Neutrophil (primary cell): ENCODE data around the gene GIMAP8.
A peak's percentile ranks its signal among the peaks of the same experiment; 100 is the strongest.
"Not testable (repeated sequence)": the region's sequence is repeated elsewhere in the genome, so short reads cannot be mapped to it uniquely, and the experiment has no call there.

Source experiments
- H3K27ac ChIP-seq: fragments of 200-600 bp; sonication (generic); 2 replicates; pipeline ENCODE4 v1.5.1; 2016; ENCODE audit warnings: mild to moderate bottlenecking, moderate library complexity
- H3K27me3 ChIP-seq: fragments of 200-600 bp; sonication (generic); 2 replicates; pipeline ENCODE4 v1.6.0; 2016; ENCODE audit warnings: mild to moderate bottlenecking
- H3K36me3 ChIP-seq: fragments of 200-600 bp; sonication (generic); 2 replicates; pipeline ENCODE4 v1.5.1; 2017
- H3K4me1 ChIP-seq, 2 experiments: fragments of 200-600 bp in 1 of 2; sonication (generic) in 1 of 2; 1 replicate in 1 of 2; 2 replicates in 1 of 2; pipeline versions ENCODE4 v1.5.1 to v1.6.1; 2013 to 2016; ENCODE audit warnings: low read depth in 1 of 2, low read length in 1 of 2, mild to moderate bottlenecking in 1 of 2, moderate library complexity in 1 of 2; ENCODE audit not compliant: control insufficient read depth in 1 of 2, insufficient read depth in 1 of 2
- H3K4me3 ChIP-seq, 2 experiments: fragments of 200-600 bp in 1 of 2; sonication (generic) in 1 of 2; 1 replicate in 1 of 2; 2 replicates in 1 of 2; pipeline ENCODE4 v1.5.1; 2013 to 2016; ENCODE audit warnings: low read depth in 1 of 2, low read length in 1 of 2, mild to moderate bottlenecking in 1 of 2, moderate library complexity in 1 of 2
- H3K9me3 ChIP-seq: fragments of 200-600 bp; sonication (generic); 2 replicates; pipeline ENCODE4 v1.5.1; 2016
- TF ChIP-seq, protein P1 (sequence below): fragments of 200-600 bp; sonication (generic); IDR thresholded peaks from 2 replicates; pipeline ENCODE4 v1.5.1; 2016; ENCODE audit warnings: antibody characterized with exemption

Gene GIMAP8

DNA sequence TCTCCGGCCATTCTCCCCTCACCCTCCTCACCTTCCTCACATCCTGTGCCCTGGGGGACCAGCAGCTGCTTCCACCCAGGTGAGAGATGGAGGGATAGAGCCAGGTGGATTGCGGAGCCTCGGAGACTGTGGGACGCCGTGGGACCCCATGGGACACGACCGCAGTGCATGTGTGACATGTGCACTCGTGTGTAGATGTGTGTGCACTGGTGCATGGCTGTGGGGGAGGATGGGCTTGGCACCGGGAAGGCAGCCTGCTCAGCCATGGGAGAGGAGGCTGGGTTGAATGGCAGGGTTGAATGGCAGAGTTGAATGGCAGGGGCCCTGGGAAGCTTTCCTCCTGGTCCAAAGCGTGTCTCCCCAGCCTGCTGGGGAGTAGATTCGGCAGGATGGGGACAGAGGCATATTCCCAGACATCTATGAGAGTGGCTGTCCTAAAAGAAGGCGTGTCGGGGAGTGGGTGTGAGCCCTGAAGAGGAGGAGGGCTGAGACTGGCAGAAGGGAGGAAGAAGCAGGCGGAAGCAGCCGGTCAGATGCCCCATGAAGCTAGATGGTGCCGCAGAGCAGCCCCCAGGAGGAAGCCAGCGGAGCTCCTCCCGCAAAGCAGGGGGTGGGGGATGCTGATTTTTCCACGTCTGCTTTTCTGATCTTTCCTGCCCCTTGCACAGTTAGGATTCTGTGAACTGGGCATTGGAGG is 815 bp downstream of the GIMAP8 start:
- H3K4me3 ChIP-seq, result peak overlapping the region; percentile 57 to 59

DNA sequence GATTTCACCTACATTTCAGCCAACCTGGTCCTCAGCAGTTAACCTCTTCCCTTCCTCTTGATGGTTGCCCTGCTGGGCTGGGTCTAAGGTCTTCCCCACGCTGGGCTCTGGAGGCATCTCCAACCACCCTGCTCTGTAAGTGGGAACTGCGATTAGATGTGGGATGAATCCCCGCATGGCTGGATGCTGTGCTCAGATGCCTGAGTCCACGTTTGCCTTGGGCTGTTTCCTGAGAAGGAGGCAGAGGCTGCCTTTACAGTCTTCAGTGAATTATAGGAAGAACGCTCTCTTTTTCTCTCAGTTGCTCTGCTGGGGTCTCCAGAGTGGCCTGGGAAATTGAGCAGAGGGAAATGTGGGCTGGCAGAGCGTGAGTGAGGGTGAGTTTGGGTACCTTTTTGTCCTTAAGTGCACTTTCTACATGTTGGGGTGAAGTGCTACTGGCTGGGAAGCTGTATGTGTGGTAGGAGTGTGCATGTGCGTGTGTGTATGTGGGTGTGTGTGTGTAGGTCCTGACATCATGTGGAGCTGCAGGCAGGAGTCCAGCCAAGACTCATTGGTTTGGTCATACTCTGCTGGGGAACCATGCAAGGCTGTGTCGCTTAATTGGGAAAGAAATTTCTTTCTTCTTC is 1.5 kb downstream of the GIMAP8 start:
- Histone ChIP-seq H3K36me3 (no peaks in the 10 kb centered on the region), H3K27me3 (no peaks in the 10 kb centered on the region), H3K4me3 (peak overlapping the region; percentile 57 to 59), H3K4me1 (peaks cover 40 to 45% of the 10 kb centered on the region in 2 experiments), H3K9me3 (no peaks in the 10 kb centered on the region), H3K27ac (peak overlapping the region; percentile 84)
- TF ChIP-seq, protein P1, sequence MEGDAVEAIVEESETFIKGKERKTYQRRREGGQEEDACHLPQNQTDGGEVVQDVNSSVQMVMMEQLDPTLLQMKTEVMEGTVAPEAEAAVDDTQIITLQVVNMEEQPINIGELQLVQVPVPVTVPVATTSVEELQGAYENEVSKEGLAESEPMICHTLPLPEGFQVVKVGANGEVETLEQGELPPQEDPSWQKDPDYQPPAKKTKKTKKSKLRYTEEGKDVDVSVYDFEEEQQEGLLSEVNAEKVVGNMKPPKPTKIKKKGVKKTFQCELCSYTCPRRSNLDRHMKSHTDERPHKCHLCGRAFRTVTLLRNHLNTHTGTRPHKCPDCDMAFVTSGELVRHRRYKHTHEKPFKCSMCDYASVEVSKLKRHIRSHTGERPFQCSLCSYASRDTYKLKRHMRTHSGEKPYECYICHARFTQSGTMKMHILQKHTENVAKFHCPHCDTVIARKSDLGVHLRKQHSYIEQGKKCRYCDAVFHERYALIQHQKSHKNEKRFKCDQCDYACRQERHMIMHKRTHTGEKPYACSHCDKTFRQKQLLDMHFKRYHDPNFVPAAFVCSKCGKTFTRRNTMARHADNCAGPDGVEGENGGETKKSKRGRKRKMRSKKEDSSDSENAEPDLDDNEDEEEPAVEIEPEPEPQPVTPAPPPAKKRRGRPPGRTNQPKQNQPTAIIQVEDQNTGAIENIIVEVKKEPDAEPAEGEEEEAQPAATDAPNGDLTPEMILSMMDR, result no peak

More for the DNA sequence above, 815 bp downstream of the GIMAP8 start:
- no peaks in the 10 kb centered on the region for H3K9me3 ChIP-seq
- peaks cover 40 to 45% of the 10 kb centered on the region in 2 experiments for H3K4me1 ChIP-seq
- H3K27me3 ChIP-seq, result no peaks in the 10 kb centered on the region
- H3K27ac ChIP-seq, result peak overlapping the region; percentile 84
- TF ChIP-seq, protein P1, result no peak
- no peaks in the 10 kb centered on the region for H3K36me3 ChIP-seq

DNA sequence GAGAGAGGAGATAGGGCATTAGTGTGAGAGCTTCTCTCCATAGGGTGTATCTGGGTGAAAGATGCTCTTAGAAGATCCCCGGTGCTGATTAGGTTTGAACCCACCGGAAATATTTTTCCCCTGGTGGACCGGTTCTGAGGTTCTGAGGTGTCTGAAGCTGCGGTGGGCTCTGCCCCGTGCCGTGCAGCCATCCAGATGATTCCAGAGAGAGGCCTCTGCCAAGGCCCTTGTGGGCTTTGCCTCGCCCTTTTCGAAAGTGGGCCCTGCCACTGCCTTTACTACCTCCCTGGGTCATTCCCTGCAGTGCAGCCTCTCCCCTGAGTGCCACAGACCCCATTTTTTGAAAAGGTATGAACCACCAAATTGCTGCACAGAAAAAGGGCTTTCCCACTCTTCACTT is 2.8 kb downstream of the GIMAP8 start:
- Histone ChIP-seq H3K4me1 (peaks cover 40 to 45% of the 10 kb centered on the region in 2 experiments), H3K27ac (no peak overlapping the region), H3K9me3 (no peaks in the 10 kb centered on the region), H3K4me3 (no peak overlapping the region), H3K36me3 (no peaks in the 10 kb centered on the region), H3K27me3 (no peaks in the 10 kb centered on the region)
- TF ChIP-seq, protein P1, result no peak

DNA sequence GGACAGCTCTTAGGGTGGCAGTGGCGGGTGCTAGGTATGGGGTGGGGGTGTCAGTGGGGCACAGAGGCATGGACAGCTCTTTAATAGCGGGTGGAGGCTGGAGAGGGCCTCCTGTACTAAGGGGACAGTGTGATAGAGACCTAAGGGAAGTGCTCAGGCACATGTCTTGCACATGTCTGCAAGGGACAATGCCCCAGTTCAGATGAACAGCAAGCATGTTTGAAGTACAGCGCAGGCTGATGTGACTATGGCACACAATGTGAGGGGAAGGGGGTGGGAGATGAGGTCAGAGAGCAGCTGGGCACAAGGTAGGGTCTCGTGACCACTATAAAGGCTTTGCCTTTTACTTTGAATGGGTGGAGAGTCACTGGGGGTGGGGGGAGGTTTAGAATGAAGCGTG is 3.5 kb downstream of the GIMAP8 start:
- Histone ChIP-seq H3K4me1 (peaks cover 35 to 39% of the 10 kb centered on the region in 2 experiments), H3K27ac (no peak overlapping the region), H3K4me3 (no peak overlapping the region), H3K27me3 (no peaks in the 10 kb centered on the region), H3K36me3 (no peaks in the 10 kb centered on the region), H3K9me3 (no peaks in the 10 kb centered on the region)
- TF ChIP-seq, protein P1, result no peak

DNA sequence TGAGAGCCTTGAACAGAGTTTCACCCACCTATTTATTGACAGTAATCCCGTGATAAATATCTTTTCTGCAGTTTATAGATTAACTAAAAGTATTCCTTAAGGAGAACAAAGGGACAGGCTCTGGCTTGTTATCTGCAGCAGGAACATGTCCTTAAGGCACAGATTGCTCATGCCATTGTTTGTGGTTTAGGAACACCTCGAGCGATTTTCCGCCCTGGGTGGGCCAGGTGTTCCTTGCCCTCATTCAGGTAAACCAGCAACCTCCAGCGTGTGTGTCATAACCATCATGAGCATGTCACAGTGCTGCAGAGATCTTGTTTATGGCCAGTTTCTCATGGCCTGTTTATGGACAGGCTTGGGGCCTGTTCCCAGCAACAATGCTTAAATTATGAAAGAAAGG is 6.6 kb downstream of the GIMAP8 start:
- not testable (repeated sequence) for H3K4me3 ChIP-seq, H3K9me3 ChIP-seq, H3K27me3 ChIP-seq, H3K36me3 ChIP-seq, H3K4me1 ChIP-seq, H3K27ac ChIP-seq

DNA sequence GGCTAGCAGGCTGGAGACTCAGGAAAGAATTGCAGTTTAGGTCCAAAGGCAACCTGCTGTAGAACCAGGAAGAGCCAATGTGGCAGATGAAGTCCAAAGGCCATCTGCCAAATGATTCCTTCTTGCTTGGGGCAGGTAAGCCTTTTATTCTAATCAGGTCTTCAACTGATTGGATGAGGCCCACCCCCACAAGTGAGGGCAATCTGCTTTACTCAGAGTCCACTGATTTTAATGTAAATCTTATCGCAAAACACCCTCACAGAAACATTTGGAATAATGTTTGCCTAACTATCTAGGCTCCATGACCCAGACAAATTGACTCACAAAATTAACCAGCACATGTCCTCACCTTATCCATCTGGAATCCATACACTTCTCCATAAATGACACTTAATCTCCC is 7.8 kb downstream of the GIMAP8 start:
- TF ChIP-seq, protein P1, result no peak
- H3K27ac ChIP-seq, result no peak overlapping the region
- no peaks in the 10 kb centered on the region for H3K4me1 ChIP-seq
- peaks cover 11% of the 10 kb centered on the region for H3K9me3 ChIP-seq
- no peaks in the 10 kb centered on the region for H3K27me3 ChIP-seq
- no peaks in the 10 kb centered on the region for H3K36me3 ChIP-seq
- H3K4me3 ChIP-seq, result no peak overlapping the region
